GM19035 (cell line): ENCODE measurements around the gene S100A2.

Experiments
- ATAC-seq: cut with Tn5 transposase; IDR thresholded peaks from one replicate; pipeline ENCODE4 v1.9.1; 2021; ENCODE audit not compliant: unreplicated experiment

S100A2 gene

DNA sequence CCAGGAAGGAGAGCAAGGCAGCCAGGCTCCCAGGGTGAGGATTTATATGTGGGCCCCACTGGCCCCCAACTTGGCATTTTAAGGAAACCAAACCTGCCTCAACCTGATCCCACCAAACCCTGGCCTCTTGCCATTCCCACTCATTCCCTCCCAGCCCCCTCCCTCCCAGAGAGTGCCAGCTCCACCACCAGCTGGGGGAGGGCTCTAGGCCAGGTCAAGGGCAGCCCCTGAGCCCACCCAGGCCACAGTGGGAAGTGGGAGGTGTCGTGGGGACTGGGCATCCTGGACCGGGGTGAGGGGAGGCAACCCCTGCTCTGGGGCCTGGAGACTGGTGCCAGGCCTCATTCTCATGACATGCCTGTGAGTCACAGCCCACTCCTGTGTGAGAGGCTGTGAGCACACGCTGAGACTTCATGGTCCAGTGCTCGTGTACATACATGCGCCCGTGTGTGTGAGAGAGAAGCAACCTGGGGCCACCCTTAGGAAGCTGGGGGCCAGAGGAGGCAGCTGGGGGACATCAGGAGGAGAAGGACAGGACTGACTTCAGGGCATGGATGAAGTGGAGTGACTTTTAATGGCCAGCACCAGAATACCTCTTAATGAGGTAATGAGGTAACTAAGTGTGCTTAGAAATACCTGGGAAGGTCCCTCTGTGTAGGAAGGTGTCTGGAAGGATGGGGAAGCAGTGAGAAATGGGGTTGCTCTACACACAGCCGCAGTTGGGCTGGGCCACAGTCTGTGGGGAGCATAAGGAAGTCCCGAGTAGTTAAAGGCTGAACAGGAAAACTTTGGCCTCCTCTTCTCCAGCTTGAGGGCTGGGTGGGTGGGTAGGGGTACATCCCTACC is at the start of gene S100A2:
Gene S100A2, minus strand, starts transcription at position 316 of the 846 bp plus-strand sequence. CDS start 1,967 bp downstream, outside the sequence.
- no peak for ATAC-seq

DNA sequence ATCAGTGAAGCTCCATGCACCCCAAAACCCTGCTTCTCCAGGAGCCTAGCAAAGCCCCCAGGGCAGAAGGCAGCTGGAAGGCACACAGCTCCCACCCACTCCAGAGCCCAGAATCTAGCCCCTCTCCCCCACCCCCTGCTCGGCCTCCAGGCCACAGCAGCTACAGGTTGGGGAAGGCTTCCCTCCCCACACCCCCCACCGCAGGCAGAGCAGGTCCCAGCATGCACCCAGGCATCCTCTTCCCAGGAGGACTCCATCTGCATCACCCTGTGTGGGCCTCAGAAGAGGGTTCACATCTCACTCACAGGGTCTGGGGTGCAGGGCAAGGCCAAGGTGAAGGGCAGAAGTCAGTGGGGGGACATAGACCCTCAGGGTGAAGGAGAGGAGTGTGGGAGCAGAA is 49.8 kb upstream of the S100A2 start:
- no peak for ATAC-seq

DNA sequence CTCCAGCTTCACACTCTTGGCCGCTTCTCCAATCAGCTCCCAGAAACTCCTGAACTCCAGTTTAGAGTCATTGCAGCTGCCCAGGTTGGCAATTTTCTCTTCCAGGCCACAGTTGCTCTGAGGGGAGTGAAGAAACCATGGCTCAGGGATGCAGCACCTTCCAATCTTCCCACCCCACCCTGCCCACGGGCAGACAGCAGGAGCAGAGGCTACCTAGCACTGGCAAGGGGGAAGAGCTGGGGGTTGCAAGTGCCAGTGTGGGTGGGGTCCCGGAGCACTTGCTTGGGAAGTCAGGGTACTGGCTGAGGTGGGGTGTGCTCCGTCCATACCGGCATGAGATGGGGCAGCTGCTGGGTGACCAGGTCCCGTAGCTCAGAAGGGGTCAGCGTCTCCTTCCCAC is 49.3 kb upstream of the S100A2 start:
- no peak for ATAC-seq

DNA sequence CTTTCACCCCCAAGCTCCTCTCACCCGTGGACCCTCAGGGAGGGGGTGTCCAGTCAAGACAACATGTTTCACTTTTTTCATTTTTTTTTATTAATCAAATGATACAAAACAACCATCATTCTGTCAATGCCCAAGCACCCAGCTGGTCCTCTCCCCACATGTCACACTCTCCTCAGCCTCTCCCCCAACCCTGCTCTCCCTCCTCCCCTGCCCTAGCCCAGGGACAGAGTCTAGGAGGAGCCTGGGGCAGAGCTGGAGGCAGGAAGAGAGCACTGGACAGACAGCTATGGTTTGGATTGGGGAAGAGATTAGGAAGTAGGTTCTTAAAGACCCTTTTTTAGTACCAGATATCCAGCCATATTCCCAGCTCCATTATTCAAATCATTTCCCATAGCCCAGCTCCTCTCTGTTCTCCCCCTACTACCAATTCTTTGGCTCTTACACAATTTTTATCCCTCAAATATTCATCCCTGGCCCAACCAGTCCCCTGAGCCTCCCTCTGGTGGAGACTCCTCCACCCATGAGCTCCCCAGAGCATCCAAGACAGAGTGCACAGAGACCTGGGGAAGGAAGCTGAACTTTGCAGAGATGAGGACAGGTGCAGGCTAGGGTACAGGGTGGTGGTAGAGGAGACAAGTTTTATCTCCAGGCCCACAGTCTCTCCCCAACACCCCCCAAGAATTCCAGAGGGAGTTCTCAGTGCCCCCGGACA is 48.7 kb upstream of the S100A2 start:
- no peak for ATAC-seq

DNA sequence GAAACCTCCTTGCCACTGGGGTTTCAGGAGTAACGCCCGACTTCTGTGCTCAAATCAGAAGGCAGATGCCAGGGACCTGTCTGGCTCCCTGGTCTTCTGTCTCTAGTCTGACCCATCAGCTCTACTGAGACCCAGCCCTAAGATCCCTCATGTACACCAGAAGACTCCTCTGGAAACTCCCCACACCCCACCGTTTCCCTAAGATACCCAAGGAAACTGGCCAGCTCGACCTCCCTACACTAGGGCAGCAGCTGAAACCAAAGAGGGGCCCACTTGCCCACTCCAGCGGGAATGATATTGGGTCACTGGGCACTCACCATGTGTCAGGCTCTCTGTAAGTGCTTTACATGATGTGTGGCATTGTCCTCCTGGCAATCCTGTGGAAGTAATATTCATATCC is 47.8 kb upstream of the S100A2 start:
- no peak for ATAC-seq

GRCh38 chr1:153612755-153613331 is 47.2 kb upstream of the S100A2 start, which contains the start of gene S100A16:
Gene S100A16 (minus strand): TSS chr1:153613137. CDS start chr1:153608151, 4,986 bp downstream.
- no peak for ATAC-seq

DNA sequence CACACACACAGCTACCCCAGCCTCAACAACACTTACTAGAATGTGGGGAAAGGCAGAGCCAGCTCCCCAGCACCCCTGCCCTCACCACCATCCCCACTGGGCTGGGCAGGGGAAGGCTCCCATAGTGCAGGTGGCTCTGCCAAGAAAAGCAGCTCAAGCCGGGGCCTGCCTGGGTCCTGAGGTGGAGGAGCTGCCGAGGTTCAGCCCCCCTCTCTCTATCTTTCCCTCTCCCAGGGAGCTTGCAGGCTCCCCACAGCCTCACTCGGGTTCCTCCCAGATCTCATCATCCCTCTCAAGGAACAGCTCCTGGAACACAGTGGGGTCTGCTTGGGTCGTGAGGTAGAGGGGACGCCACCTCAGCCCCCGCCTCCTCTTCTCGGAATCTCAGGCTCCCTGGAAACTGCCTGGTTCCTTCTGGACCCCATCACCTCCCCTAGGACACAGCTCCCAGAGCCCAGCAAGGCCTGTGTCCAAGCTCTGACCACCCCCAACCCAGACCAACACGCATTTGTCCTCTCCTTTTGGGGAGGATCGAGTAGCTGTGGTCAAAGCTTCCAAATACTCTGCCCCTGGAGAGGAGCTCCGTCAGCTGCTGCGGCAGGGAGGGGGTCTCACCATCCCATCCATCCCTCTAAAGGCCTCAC is 46.6 kb upstream of the S100A2 start:
- no peak for ATAC-seq

- ATAC-seq = no peak
Measured at GRCh38 chr1:153611356-153611755, 45.7 kb upstream of the S100A2 start.

DNA sequence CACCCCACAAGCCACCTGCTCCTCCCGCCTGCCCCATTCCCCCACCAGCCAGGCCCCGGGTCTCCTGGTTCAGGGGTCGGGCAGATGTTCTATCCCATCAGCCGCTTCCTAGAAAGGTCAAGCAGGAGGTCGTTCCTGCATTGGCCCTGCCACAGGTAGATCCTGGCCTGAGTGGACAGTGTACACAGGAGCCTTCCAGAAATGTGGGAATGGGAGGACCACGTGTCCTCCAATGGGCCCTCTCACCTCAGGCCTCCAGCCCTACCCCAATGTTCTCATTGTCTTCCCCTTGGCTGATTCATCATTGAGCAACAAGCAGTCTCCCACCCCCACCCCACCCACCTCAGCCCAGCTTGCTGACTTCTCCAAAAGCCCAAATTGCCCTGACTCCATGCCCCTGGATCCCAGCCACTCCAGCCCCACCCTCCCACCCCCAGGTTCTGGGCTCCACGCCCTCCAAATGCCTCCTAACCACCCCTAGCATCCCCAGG is 45.2 kb upstream of the S100A2 start:
- ATAC-seq = no peak

GRCh38 chr1:153610334-153610733 is 44.7 kb upstream of the S100A2 start:
- no peak for ATAC-seq

GRCh38 chr1:153609585-153609907 is 43.9 kb upstream of the S100A2 start:
- no peak for ATAC-seq

DNA sequence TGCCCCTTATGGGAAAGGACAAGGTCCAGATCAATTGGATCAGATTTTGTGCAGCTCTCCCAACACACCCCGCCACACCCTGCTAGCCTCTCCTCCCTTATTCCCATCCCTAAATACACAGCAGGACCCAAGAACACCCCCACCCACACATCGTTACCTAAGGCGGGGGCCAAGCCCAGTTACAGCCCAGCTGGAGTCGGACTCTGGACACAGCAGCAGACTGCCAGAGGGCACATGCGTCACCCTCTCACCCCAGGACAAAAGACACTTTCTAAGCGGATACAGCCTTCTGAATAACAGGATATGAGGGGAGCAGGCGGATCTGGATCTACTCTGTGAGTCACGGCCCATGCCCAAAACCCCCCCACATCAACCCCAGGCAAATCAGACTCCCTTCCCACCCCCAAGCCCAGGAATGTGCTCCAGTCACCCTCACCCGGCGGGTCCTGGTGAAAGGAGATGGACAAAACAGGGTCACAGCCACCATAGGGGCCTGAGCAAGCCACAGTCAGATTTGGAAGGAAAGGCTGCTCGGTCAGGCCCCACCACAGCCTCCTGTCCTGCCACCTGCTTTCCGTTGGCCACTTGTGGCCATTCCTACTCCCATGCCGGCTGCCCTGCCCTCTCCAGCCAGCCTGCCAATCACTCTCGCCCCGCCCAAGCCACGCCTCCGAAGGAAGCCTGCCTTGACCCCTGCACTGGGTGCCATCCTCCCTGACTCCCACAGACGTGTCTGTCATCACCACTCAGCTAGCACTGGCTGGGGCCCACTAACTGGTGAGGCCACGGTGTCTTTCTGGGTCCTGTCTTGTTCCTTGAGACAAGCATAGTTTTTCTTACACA is 43.3 kb upstream of the S100A2 start:
- ATAC-seq = no peak

GRCh38 chr1:153608089-153608682 is 42.5 kb upstream of the S100A2 start:
- ATAC-seq = no peak

- ATAC-seq = no peak
Measured at GRCh38 chr1:153607381-153607780, 41.7 kb upstream of the S100A2 start.

- ATAC-seq = no peak
Measured at GRCh38 chr1:153606194-153606593, 40.5 kb upstream of the S100A2 start.

DNA sequence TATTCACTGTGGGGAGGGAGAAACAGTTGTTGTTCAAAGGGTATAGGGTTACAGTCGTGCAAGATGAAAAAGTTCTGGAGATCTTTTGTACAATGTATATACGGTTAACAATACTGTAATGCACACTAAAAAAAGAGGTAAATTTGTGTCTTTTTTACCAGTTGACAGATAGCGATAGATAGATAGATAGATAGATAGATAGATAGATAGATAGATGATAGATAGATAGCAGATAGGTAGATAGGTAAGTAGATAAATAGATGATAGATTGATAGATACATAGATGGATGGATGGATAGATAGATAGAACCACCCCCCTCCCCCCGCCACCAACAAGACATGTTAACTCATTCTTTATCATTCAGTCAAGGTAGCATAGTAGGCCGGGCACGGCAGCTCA is 37.1 kb upstream of the S100A2 start:
- no peak for ATAC-seq

- ATAC-seq = no peak
Measured at GRCh38 chr1:153599847-153600246, 34.2 kb upstream of the S100A2 start.

DNA sequence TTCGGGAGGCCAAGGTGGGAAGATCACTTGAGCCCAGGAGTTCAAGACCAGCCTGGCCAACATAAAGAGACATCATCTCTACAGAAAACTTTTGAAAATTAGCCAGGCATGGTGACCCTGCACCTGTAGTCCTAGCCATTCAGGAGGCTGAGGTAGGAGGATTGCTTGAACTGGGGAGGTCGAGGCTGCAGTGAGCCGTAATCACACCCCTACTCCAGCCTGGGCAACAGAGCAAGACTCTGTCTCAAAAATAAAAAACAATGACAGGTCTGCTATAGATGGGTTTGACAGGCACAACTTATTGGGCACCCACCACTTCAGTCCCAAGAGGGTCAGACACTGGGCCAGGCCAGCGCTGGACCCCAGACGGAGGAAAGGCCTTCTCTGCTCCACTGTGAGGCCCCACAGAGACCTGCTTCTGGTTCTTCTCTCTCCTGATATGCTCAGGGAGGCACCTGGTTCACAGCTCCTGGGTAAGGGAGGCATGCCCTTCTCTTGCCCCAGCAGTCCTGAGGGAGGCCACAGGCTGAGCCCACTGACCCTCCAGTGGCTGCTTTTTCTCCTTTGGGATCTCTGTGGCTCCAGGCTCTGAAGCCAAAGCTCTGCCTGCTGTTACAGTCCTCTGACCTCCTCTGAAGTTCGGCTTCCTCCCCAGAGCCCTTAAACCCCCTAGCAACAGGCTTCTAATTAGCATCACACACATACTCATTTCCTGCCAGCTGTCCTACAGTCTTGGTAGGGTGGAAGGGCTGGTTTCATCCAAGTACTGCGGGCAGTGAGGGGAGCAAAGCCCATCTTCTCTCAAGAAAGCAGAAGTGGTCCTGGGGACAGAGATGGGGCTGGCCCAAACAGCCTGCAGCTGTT is 32.9 kb upstream of the S100A2 start:
- peak; percentile 92 for ATAC-seq

GRCh38 chr1:153597206-153597605 is 31.6 kb upstream of the S100A2 start:
- ATAC-seq = no peak
